ENCODE measurements around the gene TTPAL.

DNA sequence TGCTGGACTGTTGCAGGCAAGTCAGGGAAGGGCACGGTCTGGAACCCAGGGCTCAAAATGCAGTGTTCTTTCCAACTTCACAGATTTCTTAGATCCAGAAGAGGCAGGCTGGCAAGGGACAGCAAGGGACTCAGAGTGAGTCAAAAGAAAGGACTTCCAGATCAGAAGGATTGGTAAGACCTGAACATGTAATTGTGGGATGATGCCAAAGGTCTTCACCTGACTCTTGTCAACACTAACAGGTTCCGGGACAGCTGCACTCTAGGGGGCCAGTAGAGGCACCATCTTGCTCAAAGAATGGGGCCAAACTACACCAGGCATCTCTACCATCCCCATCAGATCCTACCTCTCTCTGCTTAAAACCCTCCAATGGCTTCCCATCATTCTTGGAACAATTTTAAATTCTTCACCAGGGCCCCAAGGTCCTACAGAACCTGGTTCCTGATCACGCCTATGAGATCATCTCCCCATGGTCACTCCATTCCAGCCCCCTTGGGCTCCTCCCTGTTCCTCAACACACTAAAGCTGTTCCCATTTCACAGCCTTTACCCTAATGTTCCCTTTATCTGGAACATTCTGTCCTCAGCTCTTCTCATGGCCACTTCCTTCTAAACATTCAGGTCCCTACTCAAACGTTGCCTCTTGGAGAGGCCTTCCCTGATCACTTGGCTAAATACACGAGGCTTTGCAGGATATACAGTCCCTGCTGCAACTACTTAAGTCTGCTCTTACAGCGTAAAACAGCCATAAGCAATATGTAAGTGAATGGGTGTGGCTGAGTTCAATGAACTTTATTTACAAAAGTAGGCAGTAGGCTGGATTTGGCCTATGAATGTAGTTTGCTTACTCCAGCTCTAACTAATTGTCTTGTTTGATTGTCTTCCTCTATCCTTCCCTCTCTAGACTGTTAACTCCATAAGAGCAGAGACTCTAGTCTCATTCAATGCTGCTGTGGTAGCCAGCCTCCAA, 29.6 kb upstream of the TTPAL start:
- TF ChIP-seq, protein P1, sequence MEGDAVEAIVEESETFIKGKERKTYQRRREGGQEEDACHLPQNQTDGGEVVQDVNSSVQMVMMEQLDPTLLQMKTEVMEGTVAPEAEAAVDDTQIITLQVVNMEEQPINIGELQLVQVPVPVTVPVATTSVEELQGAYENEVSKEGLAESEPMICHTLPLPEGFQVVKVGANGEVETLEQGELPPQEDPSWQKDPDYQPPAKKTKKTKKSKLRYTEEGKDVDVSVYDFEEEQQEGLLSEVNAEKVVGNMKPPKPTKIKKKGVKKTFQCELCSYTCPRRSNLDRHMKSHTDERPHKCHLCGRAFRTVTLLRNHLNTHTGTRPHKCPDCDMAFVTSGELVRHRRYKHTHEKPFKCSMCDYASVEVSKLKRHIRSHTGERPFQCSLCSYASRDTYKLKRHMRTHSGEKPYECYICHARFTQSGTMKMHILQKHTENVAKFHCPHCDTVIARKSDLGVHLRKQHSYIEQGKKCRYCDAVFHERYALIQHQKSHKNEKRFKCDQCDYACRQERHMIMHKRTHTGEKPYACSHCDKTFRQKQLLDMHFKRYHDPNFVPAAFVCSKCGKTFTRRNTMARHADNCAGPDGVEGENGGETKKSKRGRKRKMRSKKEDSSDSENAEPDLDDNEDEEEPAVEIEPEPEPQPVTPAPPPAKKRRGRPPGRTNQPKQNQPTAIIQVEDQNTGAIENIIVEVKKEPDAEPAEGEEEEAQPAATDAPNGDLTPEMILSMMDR (IDR thresholded peaks at IDR 0.05) = no peak
- TF ChIP-seq POLR2A (IDR thresholded peaks at IDR 0.05) = no peak
